HepG2 (cell line): ENCODE data around the gene GRHPR.
"Not testable (repeated sequence)": the region's sequence is repeated elsewhere in the genome, so short reads cannot be mapped to it uniquely, and the experiment has no call there.

Experiments
- ARID2 ChIP-seq: sonication (generic); formaldehyde crosslinking; IDR thresholded peaks from 2 replicates; pipeline ENCODE4 v1.8.1; 2022; ENCODE audit warnings: mild to moderate bottlenecking, missing genetic modification reagents, borderline replicate concordance
- CTCF ChIP-seq: sonication (generic); formaldehyde crosslinking; IDR thresholded peaks from 2 replicates; pipeline ENCODE4 v1.5.0; 2020; ENCODE audit warnings: mild to moderate bottlenecking, missing genetic modification reagents, moderate library complexity
- HNRNPUL1 ChIP-seq: fragments of 200-400 bp; formaldehyde crosslinking; IDR thresholded peaks from 2 replicates; pipeline ENCODE4 v1.6.1; 2017; ENCODE audit warnings: low read depth, mild to moderate bottlenecking, low read length, moderate library complexity
- RFX1 ChIP-seq: fragments of 450-650 bp; IDR thresholded peaks from 2 replicates; pipeline ENCODE4 v1.6.1; 2017
- SIN3A ChIP-seq: IDR thresholded peaks from 2 replicates; pipeline ENCODE4 v1.6.1; 2011; ENCODE audit warnings: low read depth, mild to moderate bottlenecking, control low read depth, low read length, borderline replicate concordance

- not testable (repeated sequence) for TF ChIP-seq SIN3A, ARID2, RFX1, CTCF, HNRNPUL1
Measured at GRCh38 chr9:37397948-37398347, 24.5 kb upstream of the GRHPR start.
